ENCODE measurements around the gene CNOT6.

CNOT6 gene

GRCh38 chr5:180590543-180591310 lies 96.5 kb downstream of the CNOT6 start:
- DNase-seq (ENCODE audit: low read depth, low spot score), result no peak
- no peaks in the 10 kb centered on the region for H3K4me1 ChIP-seq (ENCODE audit: control insufficient read depth, insufficient read depth, low read length)
- H3K27ac ChIP-seq (ENCODE audit: low read length), result no peak overlapping the region
- H3K4me3 ChIP-seq (ENCODE audit: low read length), result peak overlapping the region; percentile 24; the same call in 1 of the 2 replicates
- H3K27me3 ChIP-seq (ENCODE audit: control insufficient read depth, insufficient read depth, low read length), result peaks cover 27% of the 10 kb centered on the region
- H3K9me3 ChIP-seq (ENCODE audit: control insufficient read depth, insufficient read depth, low read length), result no peaks in the 10 kb centered on the region
- no peaks in the 10 kb centered on the region for H3K36me3 ChIP-seq (ENCODE audit: control insufficient read depth, insufficient read depth, low read length)
- WGBS (ENCODE audit: insufficient coverage, insufficient read length), result no CpG with 5 or more reads among the region's 63 CpGs

- no peak within 1 kb of the TSS for H3K27ac ChIP-seq (ENCODE audit: low read length)
- peaks cover 27% of the 10 kb centered on the region for H3K27me3 ChIP-seq (ENCODE audit: control insufficient read depth, insufficient read depth, low read length)
- H3K9me3 ChIP-seq (ENCODE audit: control insufficient read depth, insufficient read depth, low read length), result no peaks in the 10 kb centered on the region
- H3K4me1 ChIP-seq (ENCODE audit: control insufficient read depth, insufficient read depth, low read length), result no peaks in the 10 kb centered on the region
- no peaks in the 10 kb centered on the region for H3K36me3 ChIP-seq (ENCODE audit: control insufficient read depth, insufficient read depth, low read length)
- no peak for DNase-seq (ENCODE audit: low read depth, low spot score)
- no CpG with 5 or more reads among the region's 60 CpGs for WGBS (ENCODE audit: insufficient coverage, insufficient read length)
- peak within 1 kb of the TSS; percentile 24; the same call in 1 of the 2 replicates for H3K4me3 ChIP-seq (ENCODE audit: low read length)
These were observed 97.2 kb downstream of the CNOT6 start, which contains the start of gene SCGB3A1 for GRCh38 chr5:180591311-180591887. Gene SCGB3A1, minus strand, starts transcription at chr5:180591499. Its CDS starts 37 bp downstream, at chr5:180591462.

DNA sequence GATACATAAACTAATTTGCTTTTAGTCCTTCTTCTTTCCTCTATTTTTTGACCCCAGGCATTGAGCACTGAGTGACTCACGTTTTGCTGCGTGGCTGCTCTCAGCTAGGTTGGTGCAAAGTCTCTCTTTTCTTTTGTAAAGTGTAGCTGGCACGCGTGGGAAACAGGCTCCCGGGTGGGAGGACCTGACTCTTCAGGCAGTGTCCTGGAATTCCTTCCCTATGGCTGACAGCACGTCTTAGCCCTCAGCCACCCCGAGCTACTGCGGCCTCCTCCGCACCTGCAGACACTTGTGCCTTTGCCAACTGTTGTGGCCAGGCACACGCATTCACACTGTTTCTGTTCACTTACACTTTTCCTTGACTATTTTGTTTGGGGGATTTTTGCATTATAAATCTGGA lies 98.0 kb downstream of the CNOT6 start:
- Histone ChIP-seq H3K4me3 (ENCODE audit: low read length) (no peak overlapping the region), H3K27me3 (ENCODE audit: control insufficient read depth, insufficient read depth, low read length) (peaks cover 27% of the 10 kb centered on the region), H3K27ac (ENCODE audit: low read length) (no peak overlapping the region), H3K9me3 (ENCODE audit: control insufficient read depth, insufficient read depth, low read length) (no peaks in the 10 kb centered on the region), H3K36me3 (ENCODE audit: control insufficient read depth, insufficient read depth, low read length) (no peaks in the 10 kb centered on the region), H3K4me1 (ENCODE audit: control insufficient read depth, insufficient read depth, low read length) (no peaks in the 10 kb centered on the region)
- DNase-seq (ENCODE audit: low read depth, low spot score), result no peak
- no CpG with 5 or more reads among the region's 10 CpGs for WGBS (ENCODE audit: insufficient coverage, insufficient read length)

GRCh38 chr5:180593446-180594206 lies 99.4 kb downstream of the CNOT6 start:
- Histone ChIP-seq H3K36me3 (ENCODE audit: control insufficient read depth, insufficient read depth, low read length) (no peaks in the 10 kb centered on the region), H3K27ac (ENCODE audit: low read length) (no peak overlapping the region), H3K4me3 (ENCODE audit: low read length) (no peak overlapping the region), H3K27me3 (ENCODE audit: control insufficient read depth, insufficient read depth, low read length) (peaks cover 27% of the 10 kb centered on the region), H3K4me1 (ENCODE audit: control insufficient read depth, insufficient read depth, low read length) (no peaks in the 10 kb centered on the region), H3K9me3 (ENCODE audit: control insufficient read depth, insufficient read depth, low read length) (no peaks in the 10 kb centered on the region)
- WGBS (ENCODE audit: insufficient coverage, insufficient read length), result no CpG with 5 or more reads among the region's 19 CpGs
- no peak for DNase-seq (ENCODE audit: low read depth, low spot score)

DNA sequence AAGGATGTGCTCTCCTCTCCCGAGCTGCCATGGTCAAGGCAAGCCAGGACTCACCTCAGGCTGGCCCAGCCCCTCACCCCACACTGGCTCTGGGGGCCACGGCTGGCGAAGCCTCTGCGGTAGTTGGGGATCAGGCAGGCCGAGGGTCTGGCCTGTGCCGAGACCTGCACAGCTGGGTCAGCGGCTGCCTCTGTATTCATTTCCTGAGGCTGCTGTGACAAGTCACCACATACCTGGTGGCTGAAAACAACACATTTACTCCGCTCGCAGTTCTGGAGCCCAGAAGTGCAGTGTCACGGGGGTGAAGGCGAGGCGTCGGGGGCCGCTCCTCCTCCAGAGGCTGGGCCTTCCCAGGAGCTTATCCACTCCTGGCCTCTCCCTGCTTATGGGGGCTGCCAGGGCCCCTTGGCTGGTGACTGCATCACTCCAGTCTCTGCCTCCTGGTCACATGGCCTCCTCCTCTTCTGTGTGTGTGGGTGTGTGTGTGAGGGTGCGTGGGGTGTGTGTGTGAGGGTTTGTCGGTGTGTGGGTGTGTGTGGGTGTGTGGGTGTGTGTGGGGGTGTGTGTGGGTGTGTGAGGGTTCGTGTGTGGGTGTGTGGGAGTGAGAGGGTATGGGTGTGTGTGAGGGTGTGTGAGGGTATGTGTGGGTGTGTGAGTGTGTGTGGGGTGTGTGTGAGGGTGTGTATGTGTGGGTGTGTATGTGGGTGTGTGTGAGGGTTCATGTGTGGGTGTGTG lies 100.3 kb downstream of the CNOT6 start:
- Histone ChIP-seq H3K27me3 (ENCODE audit: control insufficient read depth, insufficient read depth, low read length) (peaks cover 25% of the 10 kb centered on the region), H3K36me3 (ENCODE audit: control insufficient read depth, insufficient read depth, low read length) (no peaks in the 10 kb centered on the region), H3K27ac (ENCODE audit: low read length) (no peak overlapping the region), H3K9me3 (ENCODE audit: control insufficient read depth, insufficient read depth, low read length) (no peaks in the 10 kb centered on the region), H3K4me3 (ENCODE audit: low read length) (no peak overlapping the region), H3K4me1 (ENCODE audit: control insufficient read depth, insufficient read depth, low read length) (no peaks in the 10 kb centered on the region)
- WGBS (ENCODE audit: insufficient coverage, insufficient read length), result 100% methylated on average over 3 of the region's 17 CpGs
- DNase-seq (ENCODE audit: low read depth, low spot score), result no peak

GRCh38 chr5:180595046-180595379 lies 100.8 kb downstream of the CNOT6 start:
- Histone ChIP-seq H3K27ac (ENCODE audit: low read length) (no peak overlapping the region), H3K9me3 (ENCODE audit: control insufficient read depth, insufficient read depth, low read length) (no peaks in the 10 kb centered on the region), H3K27me3 (ENCODE audit: control insufficient read depth, insufficient read depth, low read length) (peaks cover 20% of the 10 kb centered on the region), H3K4me3 (ENCODE audit: low read length) (no peak overlapping the region), H3K4me1 (ENCODE audit: control insufficient read depth, insufficient read depth, low read length) (no peaks in the 10 kb centered on the region), H3K36me3 (ENCODE audit: control insufficient read depth, insufficient read depth, low read length) (no peaks in the 10 kb centered on the region)
- WGBS (ENCODE audit: insufficient coverage, insufficient read length), result 100% methylated on average over 1 of the region's 2 CpGs
- no peak for DNase-seq (ENCODE audit: low read depth, low spot score)

- Histone ChIP-seq H3K9me3 (ENCODE audit: control insufficient read depth, insufficient read depth, low read length) (no peaks in the 10 kb centered on the region), H3K4me3 (ENCODE audit: low read length) (no peak overlapping the region), H3K27ac (ENCODE audit: low read length) (no peak overlapping the region), H3K27me3 (ENCODE audit: control insufficient read depth, insufficient read depth, low read length) (peaks cover 15% of the 10 kb centered on the region), H3K4me1 (ENCODE audit: control insufficient read depth, insufficient read depth, low read length) (no peaks in the 10 kb centered on the region), H3K36me3 (ENCODE audit: control insufficient read depth, insufficient read depth, low read length) (no peaks in the 10 kb centered on the region)
- WGBS (ENCODE audit: insufficient coverage, insufficient read length), result no CpG with 5 or more reads among the region's 25 CpGs
- DNase-seq (ENCODE audit: low read depth, low spot score), result no peak
These were observed 101.4 kb downstream of the CNOT6 start for GRCh38 chr5:180595381-180596114.

DNA sequence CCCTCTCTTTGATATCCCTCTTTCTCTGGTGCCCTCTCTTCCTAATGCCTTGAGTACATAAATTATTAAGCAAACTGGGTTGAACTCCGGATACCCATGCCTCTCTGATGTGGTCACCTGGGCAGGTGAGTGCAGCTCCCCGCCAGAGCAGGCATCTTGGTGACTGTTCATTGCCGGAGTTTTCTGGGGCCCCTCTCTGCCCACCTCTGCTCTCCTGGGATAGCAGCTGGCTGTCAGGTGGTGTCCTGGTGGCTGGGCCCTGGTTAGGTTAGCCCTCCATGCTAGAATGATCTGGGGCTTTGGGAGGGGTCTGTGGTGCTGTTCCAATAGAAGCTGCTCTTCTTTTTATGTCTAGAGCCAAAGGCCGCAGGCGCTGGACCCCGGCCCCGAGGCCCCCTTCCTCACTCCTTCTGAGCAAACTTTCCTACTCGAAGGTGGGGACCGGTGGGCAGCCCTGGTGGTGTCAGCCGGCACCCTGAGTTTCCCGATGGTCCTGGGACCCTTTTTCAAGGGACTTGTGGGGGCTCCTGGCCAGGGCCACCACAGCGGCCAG lies 102.0 kb downstream of the CNOT6 start:
- no CpG with 5 or more reads among the region's 12 CpGs for WGBS (ENCODE audit: insufficient coverage, insufficient read length)
- H3K4me1 ChIP-seq (ENCODE audit: control insufficient read depth, insufficient read depth, low read length), result no peaks in the 10 kb centered on the region
- H3K4me3 ChIP-seq (ENCODE audit: low read length), result no peak overlapping the region
- H3K27me3 ChIP-seq (ENCODE audit: control insufficient read depth, insufficient read depth, low read length), result peaks cover 9% of the 10 kb centered on the region
- no peaks in the 10 kb centered on the region for H3K36me3 ChIP-seq (ENCODE audit: control insufficient read depth, insufficient read depth, low read length)
- no peak for DNase-seq (ENCODE audit: low read depth, low spot score)
- H3K9me3 ChIP-seq (ENCODE audit: control insufficient read depth, insufficient read depth, low read length), result no peaks in the 10 kb centered on the region
- H3K27ac ChIP-seq (ENCODE audit: low read length), result no peak overlapping the region

DNA sequence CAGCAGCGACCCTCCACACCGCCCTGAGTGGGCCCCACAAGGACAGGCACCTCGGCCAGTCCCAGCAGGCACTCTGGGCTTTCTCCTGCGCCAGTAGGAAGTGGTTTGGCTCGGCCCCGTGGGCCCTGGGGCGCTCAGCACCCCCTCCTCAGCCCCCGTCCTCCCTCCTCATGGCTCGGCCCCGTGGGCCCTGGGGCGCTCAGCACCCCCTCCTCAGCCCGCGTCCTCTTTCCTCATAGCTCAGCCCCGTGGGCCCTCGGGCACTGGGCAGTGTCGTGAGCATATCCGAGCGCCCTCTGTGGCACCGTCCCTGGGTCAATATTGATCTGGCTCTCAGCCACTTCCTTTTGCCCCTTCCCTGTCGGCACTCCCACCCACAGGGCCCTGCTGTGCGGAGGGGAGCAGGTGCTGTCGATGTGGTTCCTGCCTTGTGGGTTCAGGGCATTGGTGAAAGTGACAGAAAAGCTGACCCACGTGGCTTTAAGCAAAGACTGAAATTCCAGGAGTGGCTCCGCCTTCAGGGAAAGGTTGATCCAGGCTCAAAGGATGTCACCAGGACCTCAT lies 102.6 kb downstream of the CNOT6 start:
- peaks cover 6% of the 10 kb centered on the region for H3K27me3 ChIP-seq (ENCODE audit: control insufficient read depth, insufficient read depth, low read length)
- H3K4me3 ChIP-seq (ENCODE audit: low read length), result no peak overlapping the region
- no peaks in the 10 kb centered on the region for H3K4me1 ChIP-seq (ENCODE audit: control insufficient read depth, insufficient read depth, low read length)
- WGBS (ENCODE audit: insufficient coverage, insufficient read length), result no CpG with 5 or more reads among the region's 24 CpGs
- DNase-seq (ENCODE audit: low read depth, low spot score), result no peak
- H3K27ac ChIP-seq (ENCODE audit: low read length), result no peak overlapping the region
- no peaks in the 10 kb centered on the region for H3K36me3 ChIP-seq (ENCODE audit: control insufficient read depth, insufficient read depth, low read length)
- no peaks in the 10 kb centered on the region for H3K9me3 ChIP-seq (ENCODE audit: control insufficient read depth, insufficient read depth, low read length)
